K562 (cell line): ENCODE results near the gene PIBF1. TPM values are rescaled to one million over a fixed set of nuclear protein-coding genes. Genes with fewer than 3 reads are reported as not detected.

ENCODE experiments used
- ATAC-seq: fragments of 200-7000 bp; cut with Tn5 transposase; 3 replicates; pipeline ENCODE4 v1.9.1; 2020; ENCODE audit warnings: moderate library complexity
- BruUV-seq: library from RNA; stranded (reverse); fragments of 400-500 nt; replicated peaks from 2 replicates; lab custom pipeline; 2021; lab: Mats Ljungman, UMichigan
- CTCF ChIA-PET: fragments of 300-600 bp; formaldehyde crosslinking; extraction: SDS; loops from one replicate; lab custom pipeline; 2021; ENCODE audit warnings: low intra/inter-chr PET ratio; lab: Yijun Ruan, JAX
- POLR2A ChIA-PET: fragments of 300-600, 350-650 bp; sonication (Branson Sonifier 250); formaldehyde crosslinking; extraction: SDS; loops from one replicate; lab custom pipeline; 2021; ENCODE audit warnings: antibody characterized with exemption, inconsistent platforms; lab: Yijun Ruan, JAX
- DNase-seq, 4 experiments: peaks; one replicate each; pipeline versions ENCODE4 v3.0.0 to v3.0.0-alpha.2; 2011 to 2018; ENCODE audit warnings: low spot score in 3 of 4, mixed read lengths in 3 of 4; ENCODE audit errors: extremely low read depth in 1 of 4
- FAIRE-seq: peaks from 2 replicates; lab custom pipeline; 2011; peaks lifted over from hg19 to GRCh38; lab: Jason Lieb, UNC
- H2AFZ ChIP-seq: 2 replicates; pipeline ENCODE4 v1.6.0; 2011; ENCODE audit warnings: low read depth, low read length, control low read depth, inconsistent platforms
- H3K27ac ChIP-seq: fragments of 200-600 bp; 3 replicates; pipeline ENCODE4 v1.8.0; 2011; ENCODE audit warnings: low read depth, mild to moderate bottlenecking, control low read depth, inconsistent platforms, low read length, moderate library complexity, mixed read lengths; ENCODE audit errors: extremely low read depth
- H3K27me3 ChIP-seq, 2 experiments: fragments of 300-600 bp in 1 of 2; 2 replicates in 1 of 2; 3 replicates in 1 of 2; pipeline versions ENCODE4 v1.6.0 to v1.8.0; 2011; ENCODE audit warnings: inconsistent platforms in 2 of 2, low read length in 2 of 2, mild to moderate bottlenecking in 1 of 2, mixed read lengths in 1 of 2, moderate library complexity in 1 of 2; ENCODE audit not compliant: control insufficient read depth in 2 of 2, insufficient read depth in 2 of 2
- H3K36me3 ChIP-seq: fragments of 300-600 bp; 3 replicates; pipeline ENCODE4 v1.8.0; 2011; ENCODE audit warnings: mild to moderate bottlenecking, low read length, inconsistent platforms; ENCODE audit not compliant: control insufficient read depth, insufficient read depth
- H3K4me1 ChIP-seq, 2 experiments: fragments of 200-600 bp in 1 of 2; replicated peaks in 1 of 2; 2 replicates in 1 of 2; 3 replicates in 1 of 2; pipeline versions ENCODE4 v1.5.1 to v1.8.0; 2011; ENCODE audit warnings: inconsistent platforms in 2 of 2, low read length in 2 of 2, mild to moderate bottlenecking in 1 of 2, mixed read lengths in 1 of 2, moderate library complexity in 1 of 2; ENCODE audit not compliant: control insufficient read depth in 2 of 2, insufficient read depth in 2 of 2
- H3K4me2 ChIP-seq: 2 replicates; pipeline ENCODE4 v1.6.1; 2011; ENCODE audit warnings: low read length, control low read depth, inconsistent platforms, mixed read lengths; ENCODE audit not compliant: insufficient read depth
- H3K4me3 ChIP-seq: fragments of 200-600 bp; sonication (generic), shearing (Covaris generic); 2 replicates; pipeline ENCODE4 v1.5.1; 2016; ENCODE audit warnings: control low read depth, inconsistent platforms
- H3K79me2 ChIP-seq: fragments of 200-600 bp; 3 replicates; pipeline ENCODE4 v1.8.0; 2011; ENCODE audit warnings: low read length, inconsistent platforms; ENCODE audit not compliant: control insufficient read depth, insufficient read depth
- H3K9ac ChIP-seq, 2 experiments: 2 replicates each; pipeline versions ENCODE4 v1.6.0 to v1.6.1; 2011; ENCODE audit warnings: low read depth in 2 of 2, low read length in 2 of 2, control low read depth in 1 of 2, inconsistent platforms in 1 of 2, mild to moderate bottlenecking in 1 of 2, mixed read lengths in 1 of 2; ENCODE audit not compliant: insufficient read depth in 1 of 2
- H3K9me1 ChIP-seq: one replicate; pipeline ENCODE4 v1.6.0; 2011; ENCODE audit warnings: inconsistent platforms, mild to moderate bottlenecking, low read length, moderate library complexity; ENCODE audit not compliant: control insufficient read depth, insufficient read depth
- H3K9me3 ChIP-seq: replicated peaks from 2 replicates; pipeline ENCODE4 v1.5.1; 2011; ENCODE audit warnings: low read depth, low read length, inconsistent platforms; ENCODE audit not compliant: control insufficient read depth, insufficient read depth
- H4K20me1 ChIP-seq: replicated peaks from 2 replicates; pipeline ENCODE4 v1.6.1; 2011; ENCODE audit warnings: low read length, inconsistent platforms, mixed read lengths; ENCODE audit not compliant: control insufficient read depth, insufficient read depth
- CBFA2T2 ChIP-seq: fragments of 450-650 bp; conservative IDR thresholded peaks from 2 replicates; pipeline ENCODE4 v1.6.1; 2017; ENCODE audit warnings: mild to moderate bottlenecking
- CREM ChIP-seq: IDR thresholded peaks from 2 replicates; pipeline ENCODE4 v1.6.1; 2014; ENCODE audit warnings: antibody characterized with exemption, low read depth
- EP300 ChIP-seq: IDR thresholded peaks from 2 replicates; pipeline ENCODE4 v1.6.1; 2012; ENCODE audit warnings: low read length, improper control_type of control experiment
- GABPA ChIP-seq: fragments of 200-800 bp; sonication (Bioruptor generic); conservative IDR thresholded peaks from 2 replicates; pipeline ENCODE4 v1.6.1; 2016; ENCODE audit warnings: low read depth, missing genetic modification characterization, missing compliant biosample characterization
- ID3 ChIP-seq, 2 experiments: fragments of 250-450 bp in 1 of 2; fragments of 450-650 bp in 1 of 2; sonication (Bioruptor Pico) in 1 of 2; IDR thresholded peaks; 2 replicates each; pipeline versions ENCODE4 v1.6.1 to v1.8.0; 2016 to 2021; ENCODE audit warnings: mild to moderate bottlenecking in 2 of 2, moderate library complexity in 2 of 2, missing compliant biosample characterization in 1 of 2, missing genetic modification characterization in 1 of 2
- KLF1 ChIP-seq: fragments of 450-650 bp; IDR thresholded peaks from 2 replicates; pipeline ENCODE4 v1.6.1; 2016; ENCODE audit warnings: missing genetic modification characterization, missing compliant biosample characterization
- NCOR1 ChIP-seq: fragments of 450-650 bp; IDR thresholded peaks from 2 replicates; pipeline ENCODE4 v1.6.1; 2016; ENCODE audit warnings: mild to moderate bottlenecking, moderate library complexity
- NFYB ChIP-seq: IDR thresholded peaks from 2 replicates; pipeline ENCODE4 v1.6.1; 2011; ENCODE audit warnings: mild to moderate bottlenecking, moderate library complexity; ENCODE audit not compliant: insufficient read length; ENCODE audit errors: extremely low read depth
- POLR2AphosphoS5 ChIP-seq: IDR thresholded peaks from 2 replicates; pipeline ENCODE4 v1.6.1; 2011; ENCODE audit warnings: mild to moderate bottlenecking, low read depth, low read length, moderate library complexity; ENCODE audit not compliant: control insufficient read depth, insufficient read depth
- SMARCA4 ChIP-seq: fragments of 450-650 bp; IDR thresholded peaks from 2 replicates; pipeline ENCODE4 v1.6.1; 2016
- SRSF3 ChIP-seq: fragments of 200-400 bp; formaldehyde crosslinking; IDR thresholded peaks from 2 replicates; pipeline ENCODE4 v1.6.1; 2016; ENCODE audit warnings: mild to moderate bottlenecking, low read length, moderate library complexity; ENCODE audit not compliant: insufficient read depth
- TCF3 ChIP-seq: sonication (generic); formaldehyde crosslinking; IDR thresholded peaks from 2 replicates; pipeline ENCODE4 v1.4.0; 2020; ENCODE audit warnings: mild to moderate bottlenecking, missing genetic modification reagents
- TEAD4 ChIP-seq, 2 experiments: sonication (generic) in 1 of 2; formaldehyde crosslinking in 1 of 2; IDR thresholded peaks; 2 replicates each; pipeline versions ENCODE4 v1.6.1 to v1.8.0; 2012 to 2022; ENCODE audit warnings: borderline replicate concordance in 1 of 2, inconsistent platforms in 1 of 2, low read length in 1 of 2, mild to moderate bottlenecking in 1 of 2, missing genetic modification reagents in 1 of 2
- U2AF2 ChIP-seq: fragments of 200-400 bp; formaldehyde crosslinking; optimal IDR thresholded peaks from 2 replicates; pipeline ENCODE3; 2017; ENCODE audit warnings: low read depth, mild to moderate bottlenecking, low read length
- ZC3H11A ChIP-seq: IDR thresholded peaks from 2 replicates; pipeline ENCODE4 v1.6.1; 2012; ENCODE audit warnings: low read depth, low read length, improper control_type of control experiment
- ZFX ChIP-seq: sonication (generic); formaldehyde crosslinking; IDR thresholded peaks from 2 replicates; pipeline ENCODE4 v1.8.0; 2022; ENCODE audit warnings: mild to moderate bottlenecking, missing genetic modification reagents, moderate library complexity
- ZNF280A ChIP-seq: fragments of 450-650 bp; IDR thresholded peaks from 2 replicates; pipeline ENCODE4 v1.6.1; 2018; ENCODE audit warnings: mild to moderate bottlenecking, low read depth; ENCODE audit not compliant: partially characterized antibody
- ZNF507 ChIP-seq: conservative IDR thresholded peaks from 2 replicates; pipeline ENCODE4 v1.6.1; 2017; ENCODE audit warnings: missing genetic modification characterization, missing compliant biosample characterization
- WGBS: fragments of 100-300 bp; shearing (Covaris generic); methylation state at CpG from one replicate; pipeline ENCODE4 v1.1.6; 2016; ENCODE audit warnings: low coverage, mixed read lengths; ENCODE audit not compliant: insufficient coverage; ENCODE audit errors: missing lambda C conversion rate; 5-methylcytosine and 5-hydroxymethylcytosine counted together
- in situ Hi-C: fragments of 300-500 bp; cut with MboI; formaldehyde crosslinking; loops from 4 replicates; pipeline ENCODE4 v1.15.0; 2018; ENCODE audit warnings: inconsistent platforms, mixed read lengths
- intact Hi-C: fragments of 100-400 bp; cut with micrococcal nuclease; formaldehyde crosslinking; loops from 2 replicates; pipeline ENCODE4 v1.14.2; 2022
- polyA plus RNA-seq, 8 experiments: library from polyadenylated mRNA; depleted of rRNA in 4 of 8; stranded (reverse) in 5 of 8; unstranded in 3 of 8; fragments of >200 nt; fragmentation: Nextera tagmentation in 2 of 8; fragmentation: Illumina TruSeq in 1 of 8; extraction: Ambion mirVana in 2 of 8; extraction: Trizol in 1 of 8; gene quantifications; 2 replicates each; pipeline versions ENCODE4 v1.2.1 to v1.2.3, GENCODE V29; 2011 to 2014; ENCODE audit warnings: inconsistent platforms in 1 of 8, missing spikeins in 1 of 8
- total RNA-seq, 7 experiments: library from RNA; depleted of rRNA in 6 of 7; stranded (reverse); fragments of >200 nt in 6 of 7; fragmentation: Illumina TruSeq in 2 of 7; extraction: Trizol in 2 of 7; gene quantifications; 2 replicates each; pipeline versions ENCODE4 v1.2.1 to v1.2.3, GENCODE V29; 2011 to 2021; ENCODE audit warnings: low replicate concordance in 1 of 7
- TF ChIP-seq, protein P1 (sequence below): fragments of 250-450 bp; sonication (Bioruptor Pico); IDR thresholded peaks from 2 replicates; pipeline ENCODE4 v1.8.0; 2022; ENCODE audit warnings: moderate library complexity, mild to moderate bottlenecking, inconsistent platforms

Gene PIBF1
- total and polyA plus RNA-seq, 9 of the 15 experiments (the other 6 are each of a cell fraction or from before 2014, with no cell fraction given): 9.1 to 28.8 (median 14.7) TPM

DNA sequence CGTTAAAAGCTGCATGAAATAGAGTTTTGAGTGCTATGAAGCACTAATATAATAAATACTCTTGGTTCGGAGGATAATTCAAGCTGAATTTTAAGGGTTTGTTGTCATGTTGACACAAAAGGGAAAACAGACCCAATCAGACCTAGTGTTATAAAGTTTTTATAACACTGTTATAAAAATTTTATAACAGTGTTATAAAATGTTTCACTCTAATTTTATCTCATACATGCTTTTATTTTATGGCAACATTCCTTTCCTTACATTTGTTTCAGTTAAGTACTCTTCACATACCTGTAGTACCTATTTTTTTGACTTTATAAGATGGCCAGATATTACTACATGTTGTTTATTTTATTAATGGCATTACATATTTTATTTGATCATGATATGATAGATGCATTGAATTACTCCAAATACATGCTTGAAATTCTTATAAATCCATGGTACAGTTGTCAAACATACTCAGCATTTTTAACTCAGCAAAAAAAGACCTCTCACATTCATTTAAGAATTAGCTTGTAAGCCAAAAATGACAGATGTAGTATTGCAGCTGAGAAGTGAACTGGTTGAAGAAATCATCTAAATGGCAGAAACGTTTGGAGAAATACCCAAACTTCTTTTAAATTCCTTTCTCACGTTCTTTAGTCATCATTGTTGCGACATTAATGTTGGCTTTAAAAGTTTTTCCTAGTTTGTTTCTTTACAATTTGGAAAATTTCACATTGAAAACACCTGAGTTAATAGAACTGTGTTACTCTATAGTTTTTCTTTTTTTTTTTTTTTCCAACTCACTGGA lies 104.5 kb downstream of the PIBF1 start (continued):
- TF ChIP-seq TEAD4 (IDR thresholded peaks at IDR 0.05; ENCODE audit: low read length) (no peak), TEAD4 (CRISPR knock-in tag; IDR thresholded peaks at IDR 0.05; ENCODE audit: borderline replicate concordance) (no peak), CREM (no peak), ID3 (CRISPR knock-in tag; IDR thresholded peaks at IDR 0.05) (no peak), ID3 (tag; IDR thresholded peaks at IDR 0.05) (no peak), NFYB (no peak), ZC3H11A (no peak), ZNF507 (tag) (no peak), U2AF2 (no peak), SRSF3 (no peak)

DNA sequence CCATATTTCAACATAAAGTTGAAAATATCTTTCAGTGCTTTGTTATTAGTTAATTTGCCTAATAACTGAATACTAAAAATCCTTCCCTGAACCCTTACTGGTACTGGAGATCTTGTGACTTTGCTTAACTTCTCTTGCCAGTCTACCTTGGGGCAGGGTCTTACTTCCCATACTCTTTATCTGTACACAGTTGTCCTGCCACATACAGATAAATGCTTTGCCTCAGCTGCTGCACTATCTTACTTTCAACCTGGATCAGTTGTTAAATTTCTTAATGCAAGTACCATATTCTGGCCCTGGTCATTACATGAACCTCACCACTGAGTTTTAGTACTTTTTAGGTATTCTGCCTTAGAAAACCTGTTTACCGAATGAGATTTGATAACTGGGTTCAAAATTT lies 107.6 kb downstream of the PIBF1 start:
- no peak for FAIRE-seq
- BruUV-seq: no TSS peak
- POLR2A ChIA-PET: interaction anchor here (0.7 kb wide), 1 partner anchor 19 kb away, joined by 4 read pairs; no protein-coding TSS in a partner anchor
- Histone ChIP-seq H4K20me1 (no peaks in the 10 kb centered on the region), H3K9me3 (no peaks in the 10 kb centered on the region), H3K79me2 (no peaks in the 10 kb centered on the region), H3K4me2 (no peak overlapping the region; the same call in 1 of the 2 replicates), H3K4me1 (peaks cover 0 to 6% of the 10 kb centered on the region in 2 experiments; a peak in 2 of 5 replicates), H3K9ac (no peak overlapping the region), H3K27me3 (no peaks in the 10 kb centered on the region), H2AFZ (no peak overlapping the region), H3K36me3 (peaks cover 3% of the 10 kb centered on the region; the same call in 1 of the 3 replicates), H3K27ac (0 out of 3 replicates have a peak overlapping the region, but pooled peaks have one; percentile 27), H3K9me1 (no peaks in the 10 kb centered on the region), H3K4me3 (no peak overlapping the region)
- peak in 2 of 4 experiments; percentile 8 to 34 for DNase-seq
- CTCF ChIA-PET: no interaction called here
- peak; percentile 66 for ATAC-seq
- in situ Hi-C loops (no loop called here), intact Hi-C loops (no loop called here)
- WGBS: 67% methylated on average over 1 of the region's 1 CpG
- TF ChIP-seq POLR2AphosphoS5 (peak; percentile 43; the same call in 1 of the 2 replicates), GABPA (tag) (no peak), EP300 (peak; percentile 34; the same call in 1 of the 2 replicates), KLF1 (tag) (no peak), NCOR1 (peak; percentile 51; the same call in 1 of the 2 replicates), CBFA2T2 (peak; percentile 81), ZNF280A (no peak), TCF3 (CRISPR knock-in tag) (peak; percentile 72), SMARCA4 (no peak), ZFX (CRISPR knock-in tag) (no peak)
- TF ChIP-seq, protein P1, sequence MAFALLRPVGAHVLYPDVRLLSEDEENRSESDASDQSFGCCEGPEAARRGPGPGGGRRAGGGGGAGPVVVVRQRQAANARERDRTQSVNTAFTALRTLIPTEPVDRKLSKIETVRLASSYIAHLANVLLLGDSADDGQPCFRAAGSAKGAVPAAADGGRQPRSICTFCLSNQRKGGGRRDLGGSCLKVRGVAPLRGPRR (CRISPR knock-in tag): no peak
